ENCODE results near the gene IQCH. TPM values are rescaled to one million over a fixed set of nuclear protein-coding genes. Genes with fewer than 3 reads are reported as not detected.
"Not testable (repeated sequence)": the region's sequence is repeated elsewhere in the genome, so short reads cannot be mapped to it uniquely, and the experiment has no call there.

IQCH gene
- polyA plus RNA-seq, 2 of the 4 experiments (the other 2 are of a cell fraction) = 1.5 to 3.8 TPM

GRCh38 chr15:67246606-67247005 lies 8.0 kb upstream of the IQCH start:
- H3K4me3 ChIP-seq; POLR2A ChIA-PET; H3K9me3 ChIP-seq; H3K4me2 ChIP-seq; DNase-seq (ENCODE audit: low read depth in 1 of 2, low spot score in 1 of 2); ATAC-seq; FAIRE-seq; H3K4me1 ChIP-seq; H3K27ac ChIP-seq: not testable (repeated sequence)
- 86% methylated on average over 5 of the region's 5 CpGs for WGBS (ENCODE audit: missing lambda C conversion rate)
- CTCF ChIA-PET = interaction anchor here (0.8 kb wide), 1 partner anchor 44 kb away, joined by 3 read pairs; no protein-coding TSS in a partner anchor
- TF ChIP-seq MAFK (IDR thresholded peaks at IDR 0.05; ENCODE audit: partially characterized antibody) = peak; percentile 97

DNA sequence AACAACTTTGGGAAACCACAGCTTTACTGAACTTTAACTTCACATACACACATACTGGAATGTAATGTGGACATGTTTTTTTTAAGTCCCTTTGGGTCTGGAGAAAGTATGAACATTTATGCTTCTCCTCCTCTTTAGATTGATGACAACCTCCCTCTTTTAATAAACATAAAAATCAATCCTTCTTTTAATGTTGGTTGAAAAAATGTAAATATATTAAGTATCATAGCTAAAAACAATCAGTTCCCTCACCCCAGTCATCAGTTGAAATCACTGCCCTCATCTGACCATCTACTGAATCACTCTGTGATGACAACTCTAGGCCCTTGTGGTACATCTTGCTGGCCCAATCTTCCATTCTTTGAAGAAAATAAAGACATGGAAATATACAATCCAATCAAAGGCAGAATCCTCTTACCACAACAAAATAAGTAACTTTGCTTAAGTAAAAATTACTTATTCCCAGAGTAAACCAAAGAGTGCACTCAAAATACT lies 6.5 kb upstream of the IQCH start:
- ChIA-PET CTCF (interaction anchor here (1.0 to 1.1 kb wide), 2 partner anchors 33 to 301 kb away, joined by 3 read pairs; no protein-coding TSS in a partner anchor), POLR2A (no interaction called here)
- DNase-seq (ENCODE audit: low read depth in 1 of 2, low spot score in 1 of 2) = no peak
- Histone ChIP-seq H3K4me2 (no peak overlapping the region), H3K9me3 (0 out of 3 replicates have a peak, but pooled peaks cover 5% of the 10 kb centered on the region), H3K4me1 (peaks cover 14% of the 10 kb centered on the region), H3K4me3 (no peak overlapping the region), H3K27ac (no peak overlapping the region)
- peak; percentile 7 for FAIRE-seq
- ATAC-seq = no peak
- TF ChIP-seq USF2 (IDR thresholded peaks at IDR 0.05) = no peak
- TF ChIP-seq PBX3 (IDR thresholded peaks at IDR 0.05) = no peak
- TF ChIP-seq CEBPB (IDR thresholded peaks at IDR 0.05) = no peak
- no peak for TF ChIP-seq REST (IDR thresholded peaks at IDR 0.05)
- no peak for TF ChIP-seq FOSL2 (IDR thresholded peaks at IDR 0.05)
- no peak for TF ChIP-seq FOSL2 (CRISPR knock-in tag; IDR thresholded peaks at IDR 0.05)
- TF ChIP-seq HOXA7 (CRISPR knock-in tag; IDR thresholded peaks at IDR 0.05) = no peak
- TF ChIP-seq HOXB5 (CRISPR knock-in tag; IDR thresholded peaks at IDR 0.05) = no peak
- no peak for TF ChIP-seq MAZ (IDR thresholded peaks at IDR 0.05; ENCODE audit: borderline replicate concordance, low read depth, low read length)
- TF ChIP-seq KDM1A (IDR thresholded peaks at IDR 0.05; ENCODE audit: low read depth) = no peak
- TF ChIP-seq HDAC2 (IDR thresholded peaks at IDR 0.05) = no peak
- TF ChIP-seq NR3C1 (IDR thresholded peaks at IDR 0.05) = no peak
- TF ChIP-seq CBX8 (IDR thresholded peaks at IDR 0.05) = no peak

GRCh38 chr15:67249830-67250229 lies 4.8 kb upstream of the IQCH start:
- Histone ChIP-seq H3K27ac (no peak overlapping the region), H3K4me3 (no peak overlapping the region), H3K4me1 (peaks cover 13% of the 10 kb centered on the region), H3K9me3 (0 out of 3 replicates have a peak, but pooled peaks cover 5% of the 10 kb centered on the region), H3K4me2 (no peak overlapping the region)
- ChIA-PET POLR2A (no interaction called here), CTCF (interaction anchor here (0.7 to 1.2 kb wide), 3 partner anchors 13 to 184 kb away, joined by 3 to 4 read pairs (median 3); no protein-coding TSS in a partner anchor)
- TF ChIP-seq NFE2L2 (conservative IDR thresholded peaks at IDR 0.05; ENCODE audit: low read length) (no peak), MAFK (IDR thresholded peaks at IDR 0.05; ENCODE audit: partially characterized antibody) (peak; percentile 75), CBX2 (IDR thresholded peaks at IDR 0.05; ENCODE audit: borderline replicate concordance, low read depth) (no peak)
- no peak for ATAC-seq
- FAIRE-seq = no peak
- DNase-seq (ENCODE audit: low read depth in 1 of 2, low spot score in 1 of 2) = no peak

All from A549 (cell line).